Measurements from ENCODE around the gene ZNF609.

DNA sequence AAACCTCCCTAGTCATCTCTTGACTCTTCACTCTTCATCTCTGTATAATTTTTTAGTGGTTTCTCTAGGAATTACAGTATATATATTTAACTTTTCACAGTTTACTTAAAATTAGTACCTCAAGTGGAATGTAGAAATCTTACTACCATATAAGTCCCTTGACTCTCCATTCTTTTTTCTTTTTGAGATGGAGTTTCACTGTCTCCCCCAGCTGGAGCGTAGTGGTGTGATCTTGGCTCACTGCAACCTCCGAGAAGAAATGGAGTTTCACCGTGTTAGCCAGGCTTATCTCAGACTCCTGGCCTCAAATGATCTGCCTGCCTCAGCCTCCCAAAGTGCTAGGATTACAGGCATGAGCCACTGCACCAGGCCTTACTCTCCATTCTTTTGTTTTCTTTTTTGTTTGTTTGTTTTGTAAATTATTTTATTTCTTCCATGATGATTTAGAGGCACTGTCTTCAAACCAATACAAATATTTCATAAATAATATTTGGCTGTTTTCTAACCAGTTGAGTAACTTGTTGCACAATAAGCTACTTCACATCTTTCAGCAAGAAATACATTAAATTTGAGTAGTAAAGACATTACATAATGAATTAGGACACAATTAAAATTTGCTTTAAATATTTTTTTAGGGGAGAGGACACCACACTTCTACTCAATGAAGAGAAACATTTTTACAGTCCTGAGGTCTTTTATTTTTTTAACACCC lies 170.2 kb downstream of the ZNF609 start:
- no peak for TF ChIP-seq ZNF274 (IDR thresholded peaks at IDR 0.05; ENCODE audit: low read depth, low read length)
- TF ChIP-seq YY1 (IDR thresholded peaks at IDR 0.05; ENCODE audit: insufficient read depth, insufficient read length): no peak
- TF ChIP-seq SUZ12 (IDR thresholded peaks at IDR 0.05; ENCODE audit: extremely low read depth, insufficient read depth, insufficient read length): no peak
